ENCODE data around the gene AADAC. TPM values are rescaled to one million over a fixed set of nuclear protein-coding genes. Genes with fewer than 3 reads are reported as not detected.
A peak's percentile ranks its signal among the peaks of the same experiment; 100 is the strongest.

Gene AADAC
- polyA plus RNA-seq, 1 of the 3 experiments (the other 2 are of a cell fraction): 1.2 TPM

GRCh38 chr3:151819910-151820309 lies 6.0 kb downstream of the AADAC start:
- peak overlapping the region in 1 of 2 experiments; percentile 44; a peak in 1 of 4 replicates for H3K27ac ChIP-seq (ENCODE audit: low read depth in 2 of 2, low read length in 1 of 2)
- H3K9me2 ChIP-seq: no peaks in the 10 kb centered on the region
- ChIA-PET CTCF (no interaction called here), POLR2A (no interaction called here)
- H3K4me3 ChIP-seq (ENCODE audit: low read depth in 2 of 2, low read length in 1 of 2): no peak overlapping the region
- no peaks in the 10 kb centered on the region; a peak in 1 of 4 replicates for H3K4me1 ChIP-seq (ENCODE audit: control insufficient read depth in 1 of 2, insufficient read depth in 2 of 2, low read depth in 1 of 2, low read length in 1 of 2)
- H3F3A ChIP-seq (replicated peaks; ENCODE audit: insufficient read depth): peaks cover 16% of the 10 kb centered on the region
- no peak for DNase-seq
- no peak for TF ChIP-seq SMC3 (IDR thresholded peaks at IDR 0.05; ENCODE audit: low read depth, low read length)
- TF ChIP-seq NFIC (IDR thresholded peaks at IDR 0.05; ENCODE audit: borderline replicate concordance): no peak
- no peak for TF ChIP-seq FOXJ3 (CRISPR knock-in tag; IDR thresholded peaks at IDR 0.05)
- TF ChIP-seq RXRA (IDR thresholded peaks at IDR 0.05; ENCODE audit: borderline replicate concordance, low read depth): no peak
- no peak for TF ChIP-seq YY1 (IDR thresholded peaks at IDR 0.05; ENCODE audit: low read depth)
- no peak for TF ChIP-seq TAF1 (IDR thresholded peaks at IDR 0.05; ENCODE audit: borderline replicate concordance, low read depth, low read length)
- TF ChIP-seq JUND (IDR thresholded peaks at IDR 0.05): no peak
- TF ChIP-seq SIN3A (IDR thresholded peaks at IDR 0.05; ENCODE audit: borderline replicate concordance, low read depth, low read length): no peak
- TF ChIP-seq, protein P1, sequence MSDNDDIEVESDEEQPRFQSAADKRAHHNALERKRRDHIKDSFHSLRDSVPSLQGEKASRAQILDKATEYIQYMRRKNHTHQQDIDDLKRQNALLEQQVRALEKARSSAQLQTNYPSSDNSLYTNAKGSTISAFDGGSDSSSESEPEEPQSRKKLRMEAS (IDR thresholded peaks at IDR 0.05; ENCODE audit: low read depth): no peak
- no peak for TF ChIP-seq TEAD4 (IDR thresholded peaks at IDR 0.05; ENCODE audit: borderline replicate concordance, insufficient read depth)
- no peak for TF ChIP-seq MEF2A (IDR thresholded peaks at IDR 0.05; ENCODE audit: borderline replicate concordance, low read depth)
- TF ChIP-seq ZBTB33 (IDR thresholded peaks at IDR 0.05; ENCODE audit: borderline replicate concordance, low read depth): no peak
- TF ChIP-seq RAD21 (IDR thresholded peaks at IDR 0.05; ENCODE audit: low read length): no peak
- TF ChIP-seq GABPA (IDR thresholded peaks at IDR 0.05; ENCODE audit: low read depth): no peak
- H4K20me1 ChIP-seq (ENCODE audit: insufficient read depth): no peaks in the 10 kb centered on the region
- H3K36me3 ChIP-seq (replicated peaks in 1 of 2; ENCODE audit: control insufficient read depth in 1 of 2, insufficient read depth in 2 of 2, low read length in 1 of 2): peaks cover 0 to 7% of the 10 kb centered on the region in 2 experiments
- no peaks in the 10 kb centered on the region for H3K9me3 ChIP-seq
- peaks cover 23% of the 10 kb centered on the region for H3K79me2 ChIP-seq (ENCODE audit: insufficient read depth)
- H3K27me3 ChIP-seq (ENCODE audit: insufficient read depth): no peaks in the 10 kb centered on the region
- H2AFZ ChIP-seq (ENCODE audit: low read depth): no peak overlapping the region
- no peak overlapping the region for H3K4me2 ChIP-seq
- no peak overlapping the region for H3K9ac ChIP-seq
- 53% methylated on average over 4 of the region's 4 CpGs for WGBS (ENCODE audit: low lambda C conversion rate)

DNA sequence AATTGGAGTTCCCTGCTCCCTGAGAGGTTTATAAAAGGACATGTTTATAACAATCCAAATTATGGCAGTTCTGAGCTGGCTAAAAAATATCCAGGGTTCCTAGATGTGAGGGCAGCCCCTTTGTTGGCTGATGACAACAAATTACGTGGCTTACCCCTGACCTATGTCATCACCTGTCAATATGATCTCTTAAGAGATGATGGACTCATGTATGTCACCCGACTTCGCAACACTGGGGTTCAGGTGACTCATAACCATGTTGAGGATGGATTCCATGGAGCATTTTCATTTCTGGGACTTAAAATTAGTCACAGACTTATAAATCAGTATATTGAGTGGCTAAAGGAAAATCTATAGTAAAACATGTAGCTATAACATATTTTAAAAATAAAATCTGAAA lies 13.9 kb downstream of the AADAC start:
- H3K79me2 ChIP-seq (ENCODE audit: insufficient read depth): peaks cover 36% of the 10 kb centered on the region
- ChIA-PET POLR2A (no interaction called here), CTCF (interaction anchor here (2.5 kb wide), 1 partner anchor 11 kb away, joined by 9 read pairs; no protein-coding TSS in a partner anchor)
- no peaks in the 10 kb centered on the region for H4K20me1 ChIP-seq (ENCODE audit: insufficient read depth)
- no peak overlapping the region for H2AFZ ChIP-seq (ENCODE audit: low read depth)
- WGBS (ENCODE audit: low lambda C conversion rate): 45% methylated on average over 3 of the region's 3 CpGs
- no peak overlapping the region for H3K9ac ChIP-seq
- no peaks in the 10 kb centered on the region for H3K9me2 ChIP-seq
- H3K4me3 ChIP-seq (ENCODE audit: low read depth in 2 of 2, low read length in 1 of 2): no peak overlapping the region
- peaks cover 7% of the 10 kb centered on the region; the same call in 1 of the 2 replicates for H3K9me3 ChIP-seq
- peak; percentile 33; the same call in 1 of the 2 replicates for TF ChIP-seq PBX3 (IDR thresholded peaks at IDR 0.05)
- TF ChIP-seq RCOR1 (IDR thresholded peaks at IDR 0.05; ENCODE audit: low read length): no peak
- TF ChIP-seq EP300 (IDR thresholded peaks at IDR 0.05; ENCODE audit: borderline replicate concordance in 1 of 2, low read depth in 1 of 2, low read length in 1 of 2): no peak
- TF ChIP-seq GATA2 (CRISPR knock-in tag; IDR thresholded peaks at IDR 0.05): no peak
- TF ChIP-seq, protein P2, sequence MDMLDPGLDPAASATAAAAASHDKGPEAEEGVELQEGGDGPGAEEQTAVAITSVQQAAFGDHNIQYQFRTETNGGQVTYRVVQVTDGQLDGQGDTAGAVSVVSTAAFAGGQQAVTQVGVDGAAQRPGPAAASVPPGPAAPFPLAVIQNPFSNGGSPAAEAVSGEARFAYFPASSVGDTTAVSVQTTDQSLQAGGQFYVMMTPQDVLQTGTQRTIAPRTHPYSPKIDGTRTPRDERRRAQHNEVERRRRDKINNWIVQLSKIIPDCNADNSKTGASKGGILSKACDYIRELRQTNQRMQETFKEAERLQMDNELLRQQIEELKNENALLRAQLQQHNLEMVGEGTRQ (IDR thresholded peaks at IDR 0.05; ENCODE audit: borderline replicate concordance, low read depth, low read length): no peak
- no peak overlapping the region for H3K4me2 ChIP-seq
- peaks cover 10% of the 10 kb centered on the region for H3F3A ChIP-seq (replicated peaks; ENCODE audit: insufficient read depth)
- no peak overlapping the region for H3K27ac ChIP-seq (ENCODE audit: low read depth in 2 of 2, low read length in 1 of 2)
- no peaks in the 10 kb centered on the region for H3K4me1 ChIP-seq (ENCODE audit: control insufficient read depth in 1 of 2, insufficient read depth in 2 of 2, low read depth in 1 of 2, low read length in 1 of 2)
- DNase-seq: no peak
- H3K36me3 ChIP-seq (replicated peaks in 1 of 2; ENCODE audit: control insufficient read depth in 1 of 2, insufficient read depth in 2 of 2, low read length in 1 of 2): peaks cover 0 to 8% of the 10 kb centered on the region in 2 experiments
- no peaks in the 10 kb centered on the region for H3K27me3 ChIP-seq (ENCODE audit: insufficient read depth)

Measured in SK-N-SH (cell line).